Gastrocnemius medialis (tissue), 4 donors: ENCODE results near the gene TNFRSF1A. TPM values are rescaled to one million over a fixed set of nuclear protein-coding genes. Genes with fewer than 3 reads are reported as not detected.

Experiments
- ATAC-seq, 2 donors: fragments of 150-250 bp; one replicate each; pipeline ENCODE4 v1.9.1; 2016
- DNase-seq, 2 donors: peaks; one replicate each; pipeline ENCODE4 v3.0.0-alpha.2; 2019
- H3K27ac ChIP-seq, 4 donors: fragments of 200-600 bp; sonication (generic); 1 replicate in 1 of 4; 2 replicates in 3 of 4; pipeline ENCODE4 v1.5.1; 2016 to 2018; ENCODE audit warnings: mild to moderate bottlenecking in 2 of 4, moderate library complexity in 1 of 4
- H3K27me3 ChIP-seq, 3 donors: fragments of 200-600 bp; sonication (generic) in 2 of 3; 1 replicate in 1 of 3; 2 replicates in 2 of 3; pipeline versions ENCODE4 v1.5.1 to v1.6.0; 2016 to 2019; ENCODE audit warnings: mild to moderate bottlenecking in 1 of 3, moderate library complexity in 1 of 3
- H3K36me3 ChIP-seq, 2 donors: fragments of 200-600 bp; sonication (generic) in 1 of 2; one replicate each; pipeline ENCODE4 v1.5.1; 2017 to 2018
- H3K4me1 ChIP-seq, 2 donors: fragments of 200-600 bp; sonication (generic) in 1 of 2; one replicate each; pipeline ENCODE4 v1.5.1; 2016 to 2017; ENCODE audit warnings: mild to moderate bottlenecking in 2 of 2
- H3K4me3 ChIP-seq, 4 donors: fragments of 200-600 bp; sonication (generic) in 3 of 4; 1 replicate in 1 of 4; 2 replicates in 3 of 4; pipeline ENCODE4 v1.5.1; 2016 to 2019; ENCODE audit warnings: mild to moderate bottlenecking in 2 of 4
- H3K9me3 ChIP-seq, 3 donors: fragments of 200-600 bp; sonication (generic) in 2 of 3; 1 replicate in 1 of 3; 2 replicates in 2 of 3; pipeline ENCODE4 v1.5.1; 2016 to 2019
- POLR2A ChIP-seq, 2 donors: fragments of 450-650 bp; IDR thresholded peaks; one replicate each; pipeline ENCODE4 v1.6.1; 2017; ENCODE audit warnings: antibody characterized with exemption in 2 of 2, mild to moderate bottlenecking in 2 of 2, moderate library complexity in 2 of 2
- in situ Hi-C, 4 donors: fragments of 200-750 bp; cut with MboI; loops; one replicate each; pipeline versions ENCODE4 v1.15.0 to v1.8.0; 2017; ENCODE audit warnings: low sequenced_read_pairs in 4 of 4
- intact Hi-C: fragments of 100-400 bp; cut with DNase I; formaldehyde crosslinking; loops from one replicate; pipeline ENCODE4 v1.15.1; 2023; ENCODE audit warnings: low total_unique reads
- total RNA-seq, 4 donors: library from RNA; depleted of rRNA; stranded (reverse); fragments of >200 nt; gene quantifications; one replicate each; pipeline versions ENCODE4 v1.1.0 to v1.2.3, GENCODE V29; 2016
- TF ChIP-seq, protein P1 (sequence below), 5 experiments: fragments of 450-650 bp in 3 of 5; fragments of 200-600 bp in 2 of 5; sonication (generic) in 2 of 5; IDR thresholded peaks in 4 of 5; conservative IDR thresholded peaks in 1 of 5; 1 replicate in 4 of 5; 2 replicates in 1 of 5; pipeline ENCODE4 v1.5.1; 2016 to 2019; ENCODE audit warnings: antibody characterized with exemption in 5 of 5, mild to moderate bottlenecking in 3 of 5, moderate library complexity in 3 of 5

TNFRSF1A gene
- total RNA-seq, 4 donors from 2014 or later: 103 to 220 (median 193) TPM

GRCh38 chr12:6368906-6369525 is 27.1 kb upstream of the TNFRSF1A start:
- Histone ChIP-seq H3K27ac (peak overlapping the region; percentile 49 to 70 (median 64)), H3K4me3 (no peak overlapping the region), H3K4me1 (peaks cover 10 to 20% of the 10 kb centered on the region in 2 donors), H3K9me3 (no peaks in the 10 kb centered on the region), H3K36me3 (no peaks in the 10 kb centered on the region), H3K27me3 (no peaks in the 10 kb centered on the region)
- no peak for ATAC-seq
- no peak for DNase-seq
- intact Hi-C loops (loop anchor here (2.0 kb wide), 1 partner anchor 44 kb away; no protein-coding TSS in a partner anchor), in situ Hi-C loops (no loop called here)
- TF ChIP-seq POLR2A (IDR thresholded peaks at IDR 0.05): no peak
- TF ChIP-seq, protein P1, sequence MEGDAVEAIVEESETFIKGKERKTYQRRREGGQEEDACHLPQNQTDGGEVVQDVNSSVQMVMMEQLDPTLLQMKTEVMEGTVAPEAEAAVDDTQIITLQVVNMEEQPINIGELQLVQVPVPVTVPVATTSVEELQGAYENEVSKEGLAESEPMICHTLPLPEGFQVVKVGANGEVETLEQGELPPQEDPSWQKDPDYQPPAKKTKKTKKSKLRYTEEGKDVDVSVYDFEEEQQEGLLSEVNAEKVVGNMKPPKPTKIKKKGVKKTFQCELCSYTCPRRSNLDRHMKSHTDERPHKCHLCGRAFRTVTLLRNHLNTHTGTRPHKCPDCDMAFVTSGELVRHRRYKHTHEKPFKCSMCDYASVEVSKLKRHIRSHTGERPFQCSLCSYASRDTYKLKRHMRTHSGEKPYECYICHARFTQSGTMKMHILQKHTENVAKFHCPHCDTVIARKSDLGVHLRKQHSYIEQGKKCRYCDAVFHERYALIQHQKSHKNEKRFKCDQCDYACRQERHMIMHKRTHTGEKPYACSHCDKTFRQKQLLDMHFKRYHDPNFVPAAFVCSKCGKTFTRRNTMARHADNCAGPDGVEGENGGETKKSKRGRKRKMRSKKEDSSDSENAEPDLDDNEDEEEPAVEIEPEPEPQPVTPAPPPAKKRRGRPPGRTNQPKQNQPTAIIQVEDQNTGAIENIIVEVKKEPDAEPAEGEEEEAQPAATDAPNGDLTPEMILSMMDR (IDR thresholded peaks at IDR 0.05 in 4 of 5, conservative IDR thresholded peaks at IDR 0.05 in 1 of 5): no peak

DNA sequence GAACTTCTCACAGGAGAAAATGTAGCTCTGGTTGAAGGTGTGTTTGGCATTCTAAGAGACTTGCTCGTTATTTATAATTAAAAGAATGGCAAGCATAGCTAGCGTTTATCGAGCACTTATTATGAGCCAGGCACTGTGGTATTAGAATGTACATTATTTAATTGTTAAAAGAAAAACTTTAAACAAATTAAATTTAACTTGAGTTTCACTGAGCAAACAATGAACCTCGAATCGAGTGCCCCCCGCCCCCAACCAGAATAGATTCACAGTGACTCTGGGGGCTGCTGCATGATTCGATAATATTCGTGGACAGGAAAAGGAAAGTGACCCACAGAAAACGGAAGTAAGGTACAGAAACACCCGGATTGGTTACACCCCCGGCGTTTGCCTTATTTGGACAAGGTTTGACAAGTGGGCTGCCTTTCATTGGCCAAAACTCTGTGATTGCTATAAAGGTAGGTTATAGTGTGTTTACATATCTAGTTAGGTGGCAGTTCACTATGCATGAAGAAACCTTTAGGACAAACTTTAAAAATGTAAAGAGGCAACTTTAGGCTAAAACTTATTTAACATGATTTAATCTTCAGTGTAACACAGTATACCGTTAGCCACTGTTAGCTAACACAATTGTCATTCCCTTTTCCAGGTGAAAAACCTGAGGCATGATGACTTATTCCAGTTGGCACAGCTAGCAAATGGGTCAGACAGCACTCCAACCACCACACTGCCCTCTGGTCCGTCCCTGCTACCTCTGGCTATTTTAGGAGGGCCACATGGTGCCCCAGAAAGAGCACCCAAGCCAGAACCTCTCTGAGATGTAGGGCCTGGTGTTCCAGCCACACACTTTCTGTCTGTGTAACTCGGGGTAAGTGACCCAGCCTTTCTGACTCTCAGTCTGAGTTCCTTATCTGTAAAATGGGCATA is 26.4 kb upstream of the TNFRSF1A start:
- DNase-seq (peak; percentile 48 to 56), ATAC-seq (peak; percentile 50 to 81)
- intact Hi-C loops (loop anchor here (2.0 kb wide), 1 partner anchor 43 kb away; no protein-coding TSS in a partner anchor), in situ Hi-C loops (no loop called here)
- Histone ChIP-seq H3K36me3 (no peaks in the 10 kb centered on the region), H3K27ac (peak overlapping the region; percentile 49 to 70 (median 64)), H3K4me1 (peaks cover 10 to 20% of the 10 kb centered on the region in 2 donors), H3K9me3 (no peaks in the 10 kb centered on the region), H3K4me3 (no peak overlapping the region), H3K27me3 (no peaks in the 10 kb centered on the region)
- no peak for TF ChIP-seq POLR2A (IDR thresholded peaks at IDR 0.05)
- TF ChIP-seq, protein P1 (IDR thresholded peaks at IDR 0.05 in 4 of 5, conservative IDR thresholded peaks at IDR 0.05 in 1 of 5): no peak

DNA sequence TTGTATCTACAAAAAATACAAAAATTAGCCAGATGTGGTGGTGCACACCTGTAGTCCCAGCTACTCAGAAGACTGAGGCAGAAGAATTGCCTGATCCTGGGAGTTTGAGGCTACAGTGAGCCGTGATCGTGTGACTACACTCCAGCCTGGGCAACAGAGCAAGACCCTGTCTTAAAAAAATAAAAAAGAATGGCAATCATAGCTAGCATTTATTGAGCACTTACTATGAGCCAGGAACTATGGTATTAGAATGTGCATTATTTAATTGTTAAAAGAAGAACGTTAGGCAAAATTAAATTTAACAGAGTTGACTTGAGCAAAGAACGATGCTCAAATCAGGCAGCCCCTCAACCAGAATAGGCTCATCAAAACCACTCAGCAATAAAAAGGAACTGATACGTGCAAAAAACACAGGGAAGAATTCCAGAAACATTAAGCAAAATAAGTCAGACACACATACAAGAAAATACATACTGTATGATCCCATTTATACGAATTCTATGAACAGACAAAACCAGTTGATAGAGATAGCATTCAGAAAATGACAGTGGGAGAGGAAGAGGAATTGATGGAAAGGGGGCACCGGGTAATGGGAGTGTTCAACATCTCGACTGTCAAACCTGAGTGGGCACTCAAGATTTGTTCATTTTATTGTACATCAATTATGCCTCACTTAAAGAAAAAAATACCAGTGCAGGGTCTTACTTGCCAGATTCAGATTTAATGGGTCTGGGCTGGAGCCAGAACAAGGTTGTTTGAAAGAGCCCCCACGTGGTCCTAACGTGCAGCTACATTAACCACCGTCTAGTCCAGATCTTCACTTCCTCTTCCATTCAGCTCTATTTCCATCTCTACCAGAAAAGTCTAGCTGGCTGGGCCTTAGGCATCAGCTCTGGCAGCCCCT is 25.4 kb upstream of the TNFRSF1A start:
- Histone ChIP-seq H3K27ac (peak overlapping the region in 3 of 4 donors; percentile 49 to 70 (median 64)), H3K4me3 (no peak overlapping the region), H3K36me3 (no peaks in the 10 kb centered on the region), H3K27me3 (no peaks in the 10 kb centered on the region), H3K9me3 (no peaks in the 10 kb centered on the region), H3K4me1 (peaks cover 10 to 18% of the 10 kb centered on the region in 2 donors)
- no peak for ATAC-seq
- no peak for TF ChIP-seq POLR2A (IDR thresholded peaks at IDR 0.05)
- TF ChIP-seq, protein P1 (IDR thresholded peaks at IDR 0.05 in 4 of 5, conservative IDR thresholded peaks at IDR 0.05 in 1 of 5): peak in 3 of 5 experiments; percentile 14 to 15 (median 14)
- in situ Hi-C loops: no loop called here
- intact Hi-C loops: no loop called here
- DNase-seq: no peak

GRCh38 chr12:6364044-6364374 is 22.1 kb upstream of the TNFRSF1A start:
- in situ Hi-C loops (no loop called here), intact Hi-C loops (no loop called here)

More at GRCh38 chr12:6364044-6364374, 22.1 kb upstream of the TNFRSF1A start:
- ATAC-seq (peak in 1 of 2 donors; percentile 2), DNase-seq (no peak)
- Histone ChIP-seq H3K4me3 (peak overlapping the region; percentile 63 to 68 (median 64)), H3K9me3 (no peaks in the 10 kb centered on the region), H3K27ac (peak overlapping the region; percentile 80 to 90 (median 82)), H3K4me1 (peaks cover 9 to 15% of the 10 kb centered on the region in 2 donors), H3K27me3 (no peaks in the 10 kb centered on the region), H3K36me3 (no peaks in the 10 kb centered on the region)
- TF ChIP-seq POLR2A (IDR thresholded peaks at IDR 0.05): no peak
- TF ChIP-seq, protein P1 (IDR thresholded peaks at IDR 0.05 in 4 of 5, conservative IDR thresholded peaks at IDR 0.05 in 1 of 5): no peak
